GM12878 (cell line): Measurements from ENCODE around the gene SLX4IP. TPM values are rescaled to one million over a fixed set of nuclear protein-coding genes. Genes with fewer than 3 reads are reported as not detected.

Experiments used
- ATAC-seq: fragments of 200-7000 bp; cut with Tn5 transposase; 3 replicates; pipeline ENCODE4 v1.9.1; 2020; ENCODE audit warnings: mild to moderate bottlenecking, moderate library complexity
- BruUV-seq: library from RNA; stranded (reverse); fragments of 400-500 nt; replicated peaks from 2 replicates; lab custom pipeline; 2021; lab: Mats Ljungman, UMichigan
- CTCF ChIA-PET: fragments of 300-600 bp; sonication (Branson Sonifier 250); formaldehyde crosslinking; extraction: SDS; loops from one replicate; lab custom pipeline; 2021; ENCODE audit warnings: inconsistent platforms; lab: Yijun Ruan, JAX
- POLR2A ChIA-PET: fragments of 350-600 bp; formaldehyde crosslinking; extraction: SDS; loops from one replicate; lab custom pipeline; 2021; ENCODE audit warnings: inconsistent platforms; lab: Charles Lee
- RAD21 ChIA-PET: fragments of 300-600 bp; sonication (Branson Sonifier 250); formaldehyde crosslinking; loops from one replicate; lab custom pipeline; 2023; ENCODE audit warnings: antibody characterized with exemption; ENCODE audit not compliant: unreplicated experiment; lab: Charles Lee
- SMC1A ChIA-PET: fragments of 300-600 bp; sonication (Branson Sonifier 250); formaldehyde crosslinking; loops from one replicate; lab custom pipeline; 2023; ENCODE audit not compliant: unreplicated experiment, uncharacterized antibody; lab: Charles Lee
- DNase-seq: peaks from one replicate; pipeline ENCODE4 v3.0.0-alpha.2; 2011; ENCODE audit warnings: low read depth, low spot score
- FAIRE-seq: peaks from 3 replicates; lab custom pipeline; 2011; peaks lifted over from hg19 to GRCh38; lab: Jason Lieb, UNC
- H2AFZ ChIP-seq: 2 replicates; pipeline ENCODE4 v1.6.0; 2011; ENCODE audit warnings: low read depth, low read length, control low read depth; ENCODE audit not compliant: control insufficient read depth
- H3K27ac ChIP-seq: 2 replicates; pipeline ENCODE4 v1.5.1; 2011; ENCODE audit warnings: control low read depth; ENCODE audit not compliant: control insufficient read depth, insufficient read depth
- H3K27me3 ChIP-seq, 2 experiments: replicated peaks in 1 of 2; 2 replicates each; pipeline versions ENCODE4 v1.6.0 to v1.6.1; 2011; ENCODE audit warnings: low read length in 1 of 2; ENCODE audit not compliant: control insufficient read depth in 2 of 2, insufficient read depth in 2 of 2
- H3K36me3 ChIP-seq, 2 experiments: 2 replicates each; pipeline ENCODE4 v1.5.1; 2011; ENCODE audit warnings: low read length in 1 of 2; ENCODE audit not compliant: control insufficient read depth in 2 of 2, insufficient read depth in 2 of 2
- H3K4me1 ChIP-seq: 2 replicates; pipeline ENCODE4 v1.6.1; 2011; ENCODE audit warnings: mild to moderate bottlenecking, low read length, moderate library complexity, mixed read lengths; ENCODE audit not compliant: control insufficient read depth, insufficient read depth
- H3K4me2 ChIP-seq: 2 replicates; pipeline ENCODE4 v1.6.0; 2011; ENCODE audit warnings: control low read depth; ENCODE audit not compliant: control insufficient read depth, insufficient read depth
- H3K4me3 ChIP-seq: fragments of 200-600 bp; sonication (generic); 2 replicates; pipeline ENCODE4 v1.5.1; 2016
- H3K79me2 ChIP-seq: 2 replicates; pipeline ENCODE4 v1.6.0; 2011; ENCODE audit warnings: low read length; ENCODE audit not compliant: control insufficient read depth, insufficient read depth
- H3K9ac ChIP-seq: 2 replicates; pipeline ENCODE4 v1.8.0; 2011; ENCODE audit warnings: low read length, control low read depth, mixed read lengths; ENCODE audit not compliant: control insufficient read depth, insufficient read depth
- H3K9me3 ChIP-seq: replicated peaks from 3 replicates; pipeline ENCODE4 v1.5.1; 2011; ENCODE audit warnings: mild to moderate bottlenecking, low read length; ENCODE audit not compliant: control insufficient read depth, insufficient read depth
- H4K20me1 ChIP-seq: 2 replicates; pipeline ENCODE4 v1.6.0; 2011; ENCODE audit not compliant: control insufficient read depth, insufficient read depth
- CBFB ChIP-seq: IDR thresholded peaks from 2 replicates; pipeline ENCODE4 v1.6.1; 2016; ENCODE audit warnings: antibody characterized with exemption, low read depth
- ESRRA ChIP-seq: IDR thresholded peaks from 2 replicates; pipeline ENCODE4 v1.6.1; 2012; ENCODE audit warnings: mild to moderate bottlenecking, low read length, improper control_type of control experiment
- GATAD2B ChIP-seq: fragments of 450-650 bp; conservative IDR thresholded peaks from 2 replicates; pipeline ENCODE4 v1.6.1; 2017; ENCODE audit warnings: low read depth, mild to moderate bottlenecking, moderate library complexity
- NR2F1 ChIP-seq: fragments of 450-650 bp; conservative IDR thresholded peaks from 2 replicates; pipeline ENCODE4 v1.6.1; 2017; ENCODE audit warnings: mild to moderate bottlenecking
- RB1 ChIP-seq: fragments of 450-650 bp; formaldehyde crosslinking; IDR thresholded peaks from 2 replicates; pipeline ENCODE4 v1.6.1; 2017; ENCODE audit warnings: mild to moderate bottlenecking, borderline replicate concordance
- SMARCA5 ChIP-seq: fragments of 450-650 bp; IDR thresholded peaks from 2 replicates; pipeline ENCODE4 v1.6.1; 2017; ENCODE audit warnings: mild to moderate bottlenecking
- SRF ChIP-seq, 2 experiments: IDR thresholded peaks; 2 replicates each; pipeline ENCODE4 v1.6.1; 2011; ENCODE audit warnings: low read depth in 2 of 2, low read length in 2 of 2, mild to moderate bottlenecking in 1 of 2, moderate library complexity in 1 of 2
- SUZ12 ChIP-seq: fragments of 200-600 bp; sonication (generic); IDR thresholded peaks from one replicate; pipeline ENCODE4 v1.6.1; 2018; ENCODE audit warnings: antibody characterized with exemption, mild to moderate bottlenecking; ENCODE audit not compliant: unreplicated experiment
- TBL1XR1 ChIP-seq: IDR thresholded peaks from 2 replicates; pipeline ENCODE4 v1.6.1; 2012; ENCODE audit warnings: low read depth, low read length, improper control_type of control experiment
- ZNF207 ChIP-seq: fragments of 450-650 bp; IDR thresholded peaks from 2 replicates; pipeline ENCODE4 v1.6.1; 2014; ENCODE audit warnings: antibody characterized with exemption, mild to moderate bottlenecking, borderline replicate concordance
- WGBS: methylation state at CpG from one replicate; pipeline ENCODE4 v1.1.6; 2016; ENCODE audit warnings: low lambda C conversion rate; ENCODE audit not compliant: insufficient replicate concordance, insufficient coverage; ENCODE audit errors: missing lambda C conversion rate; 5-methylcytosine and 5-hydroxymethylcytosine counted together
- in situ Hi-C: fragments of 300-500 bp; cut with MboI; formaldehyde crosslinking; loops from 9 replicates; pipeline ENCODE4 v1.14.3; 2018; ENCODE audit warnings: mixed read lengths
- intact Hi-C: fragments of 100-400 bp; cut with micrococcal nuclease; formaldehyde crosslinking; loops from one replicate; pipeline ENCODE4 v1.14.2; 2022; ENCODE audit not compliant: unreplicated experiment
- polyA plus RNA-seq, 11 experiments: library from polyadenylated mRNA; depleted of rRNA in 4 of 11; unstranded in 6 of 11; stranded (reverse) in 5 of 11; fragments of >200 nt; fragmentation: Nextera tagmentation in 4 of 11; fragmentation: Illumina TruSeq in 1 of 11; extraction: Ambion mirVana in 4 of 11; extraction: Trizol in 1 of 11; gene quantifications; 1 replicate in 1 of 11; 2 replicates in 10 of 11; pipeline versions ENCODE4 v1.2.1 to v1.2.3, GENCODE V29; 2011 to 2016; ENCODE audit warnings: inconsistent platforms in 2 of 11, missing spikeins in 2 of 11, low read depth in 1 of 11
- total RNA-seq, 4 experiments: library from RNA; depleted of rRNA in 3 of 4; stranded (reverse); fragments of >200 nt in 3 of 4; fragmentation: Illumina TruSeq in 1 of 4; extraction: Trizol in 1 of 4; gene quantifications; 2 replicates each; pipeline versions ENCODE4 v1.2.1 to v1.2.3, GENCODE V29; 2013 to 2021
- TF ChIP-seq, protein P1 (sequence below): IDR thresholded peaks from 2 replicates; pipeline ENCODE4 v1.6.1; 2011; ENCODE audit warnings: low read depth, mild to moderate bottlenecking, low read length, moderate library complexity, borderline replicate concordance; ENCODE audit errors: extremely low read depth

The SLX4IP gene
- total and polyA plus RNA-seq, 10 of the 15 experiments (the other 5 are each of a cell fraction or from before 2014, with no cell fraction given) = 2.2 to 11.0 (median 6.3) TPM

DNA sequence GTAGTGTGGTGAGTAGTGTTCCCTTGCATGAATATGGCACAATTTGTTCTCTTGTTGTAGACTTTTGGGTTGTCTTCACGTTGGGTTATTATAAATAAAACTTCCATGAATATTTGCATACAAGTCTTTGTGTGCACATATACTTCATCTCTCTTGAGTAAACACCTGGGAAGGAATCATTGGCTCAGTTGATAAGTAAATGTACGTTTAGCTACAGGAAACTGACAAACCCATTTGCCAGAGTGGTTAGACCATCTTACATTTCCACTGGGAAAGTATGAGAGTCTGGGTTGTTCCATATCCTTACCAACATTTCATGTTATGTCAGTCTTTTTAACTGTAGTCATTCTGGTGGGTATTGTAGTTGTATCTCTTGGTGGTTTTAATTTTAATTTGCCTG lies 119.2 kb downstream of the SLX4IP start:
- ATAC-seq (no peak), FAIRE-seq (no peak), DNase-seq (no peak)
- BruUV-seq = no TSS peak
- Histone ChIP-seq H2AFZ (no peak overlapping the region), H3K4me3 (no peak overlapping the region), H3K27ac (no peak overlapping the region), H4K20me1 (no peaks in the 10 kb centered on the region), H3K9ac (no peak overlapping the region), H3K4me1 (peaks cover 34% of the 10 kb centered on the region), H3K27me3 (no peaks in the 10 kb centered on the region), H3K4me2 (no peak overlapping the region), H3K36me3 (no peaks in the 10 kb centered on the region), H3K9me3 (no peaks in the 10 kb centered on the region), H3K79me2 (no peaks in the 10 kb centered on the region; the same call in 1 of the 2 replicates)
- ChIA-PET CTCF (interaction anchor here (1.0 to 1.9 kb wide), 3 partner anchors 87 to 992 kb away, joined by 3 to 6 read pairs (median 4); no protein-coding TSS in a partner anchor), POLR2A (interaction anchor here (0.6 kb wide), 1 partner anchor 110 kb away, joined by 3 read pairs; no protein-coding TSS in a partner anchor), SMC1A (interaction anchor here (0.9 to 1.9 kb wide), 4 partner anchors 11 to 463 kb away, joined by 3 to 8 read pairs (median 4); no protein-coding TSS in a partner anchor), RAD21 (interaction anchor here (0.6 to 1.5 kb wide), 2 partner anchors 581 to 989 kb away, joined by 4 to 7 read pairs; no protein-coding TSS in a partner anchor)
- TF ChIP-seq TBL1XR1 = no peak
- TF ChIP-seq ZNF207 = no peak
- no peak for TF ChIP-seq CBFB
- TF ChIP-seq SUZ12 = no peak
- TF ChIP-seq, protein P1, sequence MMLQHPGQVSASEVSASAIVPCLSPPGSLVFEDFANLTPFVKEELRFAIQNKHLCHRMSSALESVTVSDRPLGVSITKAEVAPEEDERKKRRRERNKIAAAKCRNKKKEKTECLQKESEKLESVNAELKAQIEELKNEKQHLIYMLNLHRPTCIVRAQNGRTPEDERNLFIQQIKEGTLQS = no peak
- TF ChIP-seq SRF (IDR thresholded peaks at IDR 0.05; ENCODE audit: low read depth in 2 of 2, low read length in 2 of 2) = no peak
- TF ChIP-seq RB1 = no peak
- no peak for TF ChIP-seq NR2F1
- TF ChIP-seq ESRRA = no peak
- no peak for TF ChIP-seq SMARCA5
- TF ChIP-seq GATAD2B = no peak
- intact Hi-C loops (loop anchor here (5.0 to 10.0 kb wide), 4 partner anchors 87 to 939 kb away; no protein-coding TSS in a partner anchor), in situ Hi-C loops (loop anchor here (5.0 to 10.0 kb wide), 3 partner anchors 651 to 988 kb away; no protein-coding TSS in a partner anchor)
- 65% methylated on average over 2 of the region's 2 CpGs for WGBS
